Right lobe of liver (tissue), 6 donors: ENCODE measurements around the gene RASL10A. TPM values are rescaled to one million over a fixed set of nuclear protein-coding genes. Genes with fewer than 3 reads are reported as not detected.
A peak's percentile ranks its signal among the peaks of the same experiment; 100 is the strongest.
"Not testable (repeated sequence)": the region's sequence is repeated elsewhere in the genome, so short reads cannot be mapped to it uniquely, and the experiment has no call there.

ENCODE experiments used
- ATAC-seq, 4 donors: fragments of 200-7000 bp; cut with Tn5 transposase; one replicate each; pipeline ENCODE4 v1.9.1; 2020; ENCODE audit warnings: mild to moderate bottlenecking in 4 of 4, moderate library complexity in 4 of 4
- DNase-seq, 3 donors: peaks; one replicate each; pipeline ENCODE4 v3.0.0-alpha.2; 2020
- H3K27ac ChIP-seq, 3 donors: fragments of 200-600 bp; one replicate each; pipeline ENCODE4 v1.8.0; 2022
- H3K27me3 ChIP-seq, 2 donors: fragments of 200-600 bp; one replicate each; pipeline ENCODE4 v1.8.0; 2022
- H3K36me3 ChIP-seq, 4 donors: fragments of 200-600 bp; sonication (generic) in 1 of 4; one replicate each; pipeline versions ENCODE4 v1.5.1 to v1.8.0; 2017 to 2022; ENCODE audit warnings: control low read depth in 1 of 4
- H3K4me1 ChIP-seq, 4 donors: fragments of 200-600 bp; sonication (generic) in 1 of 4; one replicate each; pipeline versions ENCODE4 v1.5.1 to v1.8.0; 2017 to 2022; ENCODE audit warnings: control low read depth in 1 of 4
- H3K4me3 ChIP-seq, 3 donors: fragments of 200-600 bp; one replicate each; pipeline ENCODE4 v1.8.0; 2022
- H3K9me3 ChIP-seq, 4 donors: fragments of 200-600 bp; sonication (generic) in 1 of 4; one replicate each; pipeline versions ENCODE4 v1.5.1 to v1.8.0; 2017 to 2022; ENCODE audit warnings: control low read depth in 1 of 4
- POLR2A ChIP-seq: fragments of 450-650 bp; IDR thresholded peaks from one replicate; pipeline ENCODE4 v1.6.1; 2017; ENCODE audit warnings: antibody characterized with exemption, mild to moderate bottlenecking
- WGBS: methylation state at CpG from one replicate; pipeline ENCODE4 v1.1.6; 2018; ENCODE audit warnings: low coverage, low lambda C conversion rate; ENCODE audit not compliant: insufficient coverage; ENCODE audit errors: missing lambda C conversion rate; 5-methylcytosine and 5-hydroxymethylcytosine counted together
- intact Hi-C, 2 donors: fragments of 100-400 bp; cut with DNase I; formaldehyde crosslinking; loops; one replicate each; pipeline versions ENCODE4 v1.11.2 to v1.14.1; 2022
- total RNA-seq, 6 experiments: library from RNA; depleted of rRNA in 2 of 6; stranded (reverse); fragments of >200 nt in 2 of 6; fragmentation: NEBNext Ultra II Directional in 3 of 6; extraction: Animal tissue kit (Norgen Biotek cat#: 25700) in 3 of 6; gene quantifications; one replicate each; pipeline versions ENCODE4 v1.1.0 to v1.2.4, GENCODE V29; 2016 to 2023
- TF ChIP-seq, protein P1 (sequence below), 4 donors: fragments of 200-600 bp in 3 of 4; fragments of 450-650 bp in 1 of 4; IDR thresholded peaks; one replicate each; pipeline versions ENCODE4 v1.5.1 to v1.8.0; 2016 to 2022; ENCODE audit warnings: antibody characterized with exemption in 4 of 4, mild to moderate bottlenecking in 2 of 4
- donor health status: DM: no; HTN: yes; CAD: no.
- donor health status: DM: no; HTN: no; CAD: no.
- donor health status: DM: no; HTN: no; CAD: no.
- donor health status: DM: no; HTN: yes; CAD: no.
- donor health status: DM: no; HTN: yes; CAD: no.

Gene RASL10A
- total RNA-seq, 6 experiments from 2014 or later, result 0.32 to 1.2 (median 0.87) TPM

GRCh38 chr22:29348956-29349355, 33.5 kb upstream of the RASL10A start:
- intact Hi-C loops, result no loop called here
- Histone ChIP-seq H3K4me1 (peaks cover 0 to 49% (median 5%) of the 10 kb centered on the region in 4 donors), H3K4me3 (no peak overlapping the region), H3K27me3 (no peaks in the 10 kb centered on the region), H3K9me3 (no peaks in the 10 kb centered on the region), H3K36me3 (peaks cover 0 to 60% (median 23%) of the 10 kb centered on the region in 4 donors), H3K27ac (no peak overlapping the region)
- no peak for TF ChIP-seq POLR2A
- TF ChIP-seq, protein P1, sequence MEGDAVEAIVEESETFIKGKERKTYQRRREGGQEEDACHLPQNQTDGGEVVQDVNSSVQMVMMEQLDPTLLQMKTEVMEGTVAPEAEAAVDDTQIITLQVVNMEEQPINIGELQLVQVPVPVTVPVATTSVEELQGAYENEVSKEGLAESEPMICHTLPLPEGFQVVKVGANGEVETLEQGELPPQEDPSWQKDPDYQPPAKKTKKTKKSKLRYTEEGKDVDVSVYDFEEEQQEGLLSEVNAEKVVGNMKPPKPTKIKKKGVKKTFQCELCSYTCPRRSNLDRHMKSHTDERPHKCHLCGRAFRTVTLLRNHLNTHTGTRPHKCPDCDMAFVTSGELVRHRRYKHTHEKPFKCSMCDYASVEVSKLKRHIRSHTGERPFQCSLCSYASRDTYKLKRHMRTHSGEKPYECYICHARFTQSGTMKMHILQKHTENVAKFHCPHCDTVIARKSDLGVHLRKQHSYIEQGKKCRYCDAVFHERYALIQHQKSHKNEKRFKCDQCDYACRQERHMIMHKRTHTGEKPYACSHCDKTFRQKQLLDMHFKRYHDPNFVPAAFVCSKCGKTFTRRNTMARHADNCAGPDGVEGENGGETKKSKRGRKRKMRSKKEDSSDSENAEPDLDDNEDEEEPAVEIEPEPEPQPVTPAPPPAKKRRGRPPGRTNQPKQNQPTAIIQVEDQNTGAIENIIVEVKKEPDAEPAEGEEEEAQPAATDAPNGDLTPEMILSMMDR (IDR thresholded peaks at IDR 0.05), result no peak
- DNase-seq (no peak), ATAC-seq (no peak)
- 92% methylated on average over 16 of the region's 18 CpGs for WGBS

- TF ChIP-seq, protein P1 (IDR thresholded peaks at IDR 0.05), result no peak
- TF ChIP-seq POLR2A, result no peak
- no peak overlapping the region for H3K27ac ChIP-seq
- ATAC-seq (no peak), DNase-seq (no peak)
- peaks cover 0 to 53% (median 5%) of the 10 kb centered on the region in 4 donors for H3K4me1 ChIP-seq
- H3K27me3 ChIP-seq, result no peaks in the 10 kb centered on the region
- peaks cover 0 to 51% (median 21%) of the 10 kb centered on the region in 4 donors for H3K36me3 ChIP-seq
- 80% methylated on average over 1 of the region's 2 CpGs for WGBS
- intact Hi-C loops, result no loop called here
- no peak overlapping the region for H3K4me3 ChIP-seq
- no peaks in the 10 kb centered on the region for H3K9me3 ChIP-seq
Measured at GRCh38 chr22:29348041-29348440, 32.5 kb upstream of the RASL10A start.

GRCh38 chr22:29346659-29347058, 31.2 kb upstream of the RASL10A start:
- Histone ChIP-seq H3K9me3 (no peaks in the 10 kb centered on the region), H3K4me3 (no peak overlapping the region), H3K36me3 (peaks cover 4 to 46% (median 16%) of the 10 kb centered on the region in 4 donors), H3K27me3 (no peaks in the 10 kb centered on the region), H3K4me1 (peaks cover 0 to 53% (median 5%) of the 10 kb centered on the region in 4 donors), H3K27ac (peak overlapping the region in 1 of 3 donors; percentile 69)
- intact Hi-C loops, result no loop called here
- ATAC-seq (peak; percentile 23 to 72 (median 53)), DNase-seq (peak in 2 of 3 donors; percentile 83 to 89)
- TF ChIP-seq, protein P1 (IDR thresholded peaks at IDR 0.05), result no peak
- TF ChIP-seq POLR2A, result no peak
- WGBS, result 38% methylated on average over 2 of the region's 4 CpGs

GRCh38 chr22:29345932-29346331, 30.4 kb upstream of the RASL10A start:
- no peaks in the 10 kb centered on the region for H3K27me3 ChIP-seq
- TF ChIP-seq, protein P1 (IDR thresholded peaks at IDR 0.05), result no peak
- no peak for TF ChIP-seq POLR2A
- ATAC-seq (peak in 2 of 4 donors; percentile 4 to 21), DNase-seq (no peak)
- H3K9me3 ChIP-seq, result no peaks in the 10 kb centered on the region
- intact Hi-C loops, result no loop called here
- H3K27ac ChIP-seq, result peak overlapping the region in 1 of 3 donors; percentile 69
- peaks cover 4 to 46% (median 19%) of the 10 kb centered on the region in 4 donors for H3K36me3 ChIP-seq
- peaks cover 0 to 46% (median 1%) of the 10 kb centered on the region in 4 donors for H3K4me1 ChIP-seq
- no peak overlapping the region for H3K4me3 ChIP-seq

DNA sequence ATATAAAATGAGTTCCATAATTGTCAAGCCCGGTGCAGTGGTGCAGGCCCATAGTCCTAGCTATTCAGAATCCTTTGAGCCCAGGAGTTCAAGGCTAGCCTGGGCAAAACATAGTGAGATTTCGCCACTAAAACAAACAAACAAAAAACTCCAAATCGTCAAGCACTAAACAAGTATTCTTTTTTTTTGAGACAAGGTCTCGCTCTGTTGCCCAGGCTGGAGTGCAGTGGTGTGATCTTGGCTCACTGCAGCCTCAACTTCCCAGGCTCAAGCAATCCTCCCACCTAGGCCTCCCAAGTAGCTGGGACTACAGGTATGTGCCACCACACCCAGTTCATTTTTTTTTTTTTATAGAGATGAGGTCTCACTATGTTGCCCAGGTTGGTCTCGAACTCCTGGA, 29.4 kb upstream of the RASL10A start:
- Histone ChIP-seq H3K4me1 (peaks cover 0 to 42% (median 0%) of the 10 kb centered on the region in 4 donors), H3K36me3 (peaks cover 4 to 52% (median 25%) of the 10 kb centered on the region in 4 donors), H3K27ac (peak overlapping the region in 1 of 3 donors; percentile 44)
- 49% methylated on average over 5 of the region's 5 CpGs for WGBS
- H3K9me3 ChIP-seq, intact Hi-C loops, H3K27me3 ChIP-seq, H3K4me3 ChIP-seq, DNase-seq: not testable (repeated sequence)
- ATAC-seq, result peak in 3 of 4 donors; percentile 9 to 39 (median 37)
